ENCODE data around the gene SLCO2A1. TPM values are rescaled to one million over a fixed set of nuclear protein-coding genes. Genes with fewer than 3 reads are reported as not detected.

The SLCO2A1 gene
- under 1 TPM in 1 of 2 donors, not detected in 1; under 0.01 TPM for total RNA-seq

GRCh38 chr3:134029734-134030378 lies at the start of gene SLCO2A1:
Gene SLCO2A1 (minus strand): TSS chr3:134029925. CDS start chr3:134029802, 123 bp downstream.

DNA sequence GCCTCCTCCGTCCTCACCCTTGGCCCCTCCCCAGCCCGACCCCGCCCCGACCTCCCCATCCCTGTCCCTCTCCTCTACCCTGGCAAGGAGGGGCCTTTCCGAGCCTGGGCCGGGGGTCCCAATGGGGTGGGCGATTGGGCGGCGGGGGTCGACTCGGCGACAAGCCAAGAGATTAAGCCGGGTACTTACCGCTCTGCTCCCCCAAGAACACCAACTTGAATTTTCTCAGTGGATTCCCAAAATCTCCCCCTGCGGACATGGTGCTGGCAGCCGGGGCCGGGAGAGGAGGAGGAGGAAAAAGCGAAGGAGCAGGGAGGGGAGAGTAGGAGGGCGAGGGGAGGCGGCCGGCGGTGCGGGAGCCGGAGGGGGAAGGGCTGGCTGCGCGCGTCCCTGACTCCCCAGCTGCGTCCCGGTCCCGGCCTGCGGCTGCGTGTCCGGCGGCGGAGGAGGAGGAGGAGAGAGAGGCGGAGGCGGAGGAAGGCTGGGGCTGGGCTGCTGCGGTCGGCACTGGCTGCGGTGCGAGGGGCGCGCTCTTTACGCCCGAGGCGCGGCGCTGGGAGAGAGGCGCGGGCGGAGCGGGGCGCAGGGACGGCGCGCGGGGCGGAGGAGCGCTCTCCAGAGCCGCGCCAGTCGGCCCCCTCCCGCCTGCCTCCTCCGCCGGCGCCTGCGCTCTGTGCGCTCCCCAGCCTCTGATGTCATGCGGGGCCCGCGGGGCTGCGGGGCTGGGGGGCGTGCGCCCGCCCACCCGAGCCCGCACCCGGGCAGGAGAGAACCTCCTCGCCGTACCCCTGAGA lies 134.3 kb downstream of the SLCO2A1 start, which contains the start of gene RAB6B:
RAB6B (minus strand) TSS at position 675 of the 794 bp plus-strand sequence; CDS start at position 259, 416 bp downstream.

Other genes with a start within 250 kb of the SLCO2A1 start
- 10 to 100 TPM; 37.2 to 64.3 TPM for gene SRPRB, start 224.1 kb downstream of the SLCO2A1 start, total RNA-seq
- gene RAB6B, start 134.0 kb downstream of the SLCO2A1 start, total RNA-seq = 1 to 10 TPM; 1.4 to 2.7 TPM
- gene RYK, start 220.9 kb upstream of the SLCO2A1 start, total RNA-seq = 10 to 100 TPM; 42.0 to 53.3 TPM